Colonic mucosa (tissue), 4 donors: ENCODE data around the gene TP53I3. TPM values are rescaled to one million over a fixed set of nuclear protein-coding genes. Genes with fewer than 3 reads are reported as not detected.

Experiments used
- DNase-seq: peaks from one replicate; pipeline ENCODE4 v3.0.0-alpha.2; 2020
- H3K27ac ChIP-seq: fragments of 200-600 bp; one replicate; pipeline ENCODE4 v1.8.0; 2021
- H3K27me3 ChIP-seq: fragments of 200-600 bp; one replicate; pipeline ENCODE4 v1.8.0; 2021
- H3K36me3 ChIP-seq: fragments of 200-600 bp; one replicate; pipeline ENCODE4 v1.8.0; 2021
- H3K4me1 ChIP-seq: fragments of 200-600 bp; one replicate; pipeline ENCODE4 v1.8.0; 2021; ENCODE audit warnings: mild to moderate bottlenecking
- H3K4me3 ChIP-seq: fragments of 200-600 bp; one replicate; pipeline ENCODE4 v1.8.0; 2021
- H3K9ac ChIP-seq, 2 donors: one replicate each; pipeline ENCODE4 v1.7.0; 2013; ENCODE audit warnings: control low read depth in 2 of 2, low read depth in 2 of 2, low read length in 2 of 2
- H3K9me3 ChIP-seq: fragments of 200-600 bp; one replicate; pipeline ENCODE4 v1.8.0; 2021
- intact Hi-C: fragments of 100-400 bp; cut with DNase I; formaldehyde crosslinking; loops from one replicate; pipeline ENCODE4 v1.14.1; 2022
- total RNA-seq, 2 donors: library from RNA; stranded (reverse); fragmentation: NEBNext Ultra II Directional in 1 of 2; extraction: Animal tissue kit (Norgen Biotek cat#: 25700) in 1 of 2; gene quantifications; one replicate each; pipeline ENCODE4 v1.2.1, GENCODE V29; 2021
- TF ChIP-seq, protein P1 (sequence below): fragments of 200-600 bp; IDR thresholded peaks from one replicate; pipeline ENCODE4 v1.8.0; 2022; ENCODE audit warnings: antibody characterized with exemption, mild to moderate bottlenecking
- donor health status: healthy.
- donor health status: DM: no; HTN: no; CAD: no.
- donor health status: DM: no; HTN: no; CAD: no.

TP53I3 gene
- total RNA-seq, 2 donors from 2014 or later = 58.8 to 67.5 TPM

- Histone ChIP-seq H3K27ac (no peak overlapping the region), H3K27me3 (no peaks in the 10 kb centered on the region), H3K4me1 (no peaks in the 10 kb centered on the region), H3K36me3 (no peaks in the 10 kb centered on the region), H3K4me3 (no peak overlapping the region), H3K9me3 (no peaks in the 10 kb centered on the region), H3K9ac (no peak overlapping the region)
- TF ChIP-seq, protein P1, sequence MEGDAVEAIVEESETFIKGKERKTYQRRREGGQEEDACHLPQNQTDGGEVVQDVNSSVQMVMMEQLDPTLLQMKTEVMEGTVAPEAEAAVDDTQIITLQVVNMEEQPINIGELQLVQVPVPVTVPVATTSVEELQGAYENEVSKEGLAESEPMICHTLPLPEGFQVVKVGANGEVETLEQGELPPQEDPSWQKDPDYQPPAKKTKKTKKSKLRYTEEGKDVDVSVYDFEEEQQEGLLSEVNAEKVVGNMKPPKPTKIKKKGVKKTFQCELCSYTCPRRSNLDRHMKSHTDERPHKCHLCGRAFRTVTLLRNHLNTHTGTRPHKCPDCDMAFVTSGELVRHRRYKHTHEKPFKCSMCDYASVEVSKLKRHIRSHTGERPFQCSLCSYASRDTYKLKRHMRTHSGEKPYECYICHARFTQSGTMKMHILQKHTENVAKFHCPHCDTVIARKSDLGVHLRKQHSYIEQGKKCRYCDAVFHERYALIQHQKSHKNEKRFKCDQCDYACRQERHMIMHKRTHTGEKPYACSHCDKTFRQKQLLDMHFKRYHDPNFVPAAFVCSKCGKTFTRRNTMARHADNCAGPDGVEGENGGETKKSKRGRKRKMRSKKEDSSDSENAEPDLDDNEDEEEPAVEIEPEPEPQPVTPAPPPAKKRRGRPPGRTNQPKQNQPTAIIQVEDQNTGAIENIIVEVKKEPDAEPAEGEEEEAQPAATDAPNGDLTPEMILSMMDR = no peak
- DNase-seq = no peak
- intact Hi-C loops = no loop called here
These were observed 25.9 kb downstream of the TP53I3 start for GRCh38 chr2:24058564-24059271.

DNA sequence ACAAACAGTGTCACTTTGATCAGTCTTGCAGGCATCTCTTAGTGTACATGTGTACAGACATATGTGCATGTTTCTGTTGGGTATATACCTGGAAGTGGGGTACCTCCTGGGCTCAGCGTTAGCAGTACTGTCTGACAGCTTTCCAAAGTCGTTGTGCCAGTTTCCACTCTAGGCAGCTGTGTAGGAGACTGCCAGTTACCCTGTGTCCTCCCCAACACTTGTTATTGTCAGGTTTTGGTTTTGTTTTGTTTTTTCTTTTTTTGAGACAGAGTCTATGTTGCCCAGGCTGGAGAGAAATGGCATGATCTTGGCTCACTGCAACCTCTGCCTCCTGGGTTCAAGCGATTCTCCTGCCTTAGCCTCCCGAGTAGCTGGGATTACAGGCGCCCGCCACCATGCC, 28.9 kb downstream of the TP53I3 start:
- intact Hi-C loops = no loop called here
- no peaks in the 10 kb centered on the region for H3K36me3 ChIP-seq
- TF ChIP-seq, protein P1 = no peak
- H3K9me3 ChIP-seq = no peaks in the 10 kb centered on the region
- DNase-seq = no peak
- H3K27me3 ChIP-seq = no peaks in the 10 kb centered on the region
- H3K4me3 ChIP-seq = no peak overlapping the region
- no peaks in the 10 kb centered on the region for H3K4me1 ChIP-seq
- H3K27ac ChIP-seq = no peak overlapping the region
- H3K9ac ChIP-seq = no peak overlapping the region

- intact Hi-C loops = no loop called here
- Histone ChIP-seq H3K9ac (no peak overlapping the region), H3K9me3 (no peaks in the 10 kb centered on the region), H3K27me3 (no peaks in the 10 kb centered on the region), H3K36me3 (no peaks in the 10 kb centered on the region), H3K4me1 (no peaks in the 10 kb centered on the region), H3K27ac (no peak overlapping the region), H3K4me3 (no peak overlapping the region)
- DNase-seq = no peak
- TF ChIP-seq, protein P1 = no peak
These were observed 30.1 kb downstream of the TP53I3 start for GRCh38 chr2:24054366-24055010.

- Histone ChIP-seq H3K9me3 (no peaks in the 10 kb centered on the region), H3K27me3 (no peaks in the 10 kb centered on the region), H3K27ac (no peak overlapping the region), H3K4me1 (peaks cover under 1% of the 10 kb centered on the region), H3K9ac (no peak overlapping the region), H3K36me3 (no peaks in the 10 kb centered on the region), H3K4me3 (no peak overlapping the region)
- intact Hi-C loops = no loop called here
- TF ChIP-seq, protein P1 = no peak
- no peak for DNase-seq
These were observed 31.7 kb downstream of the TP53I3 start for GRCh38 chr2:24052951-24053350.

DNA sequence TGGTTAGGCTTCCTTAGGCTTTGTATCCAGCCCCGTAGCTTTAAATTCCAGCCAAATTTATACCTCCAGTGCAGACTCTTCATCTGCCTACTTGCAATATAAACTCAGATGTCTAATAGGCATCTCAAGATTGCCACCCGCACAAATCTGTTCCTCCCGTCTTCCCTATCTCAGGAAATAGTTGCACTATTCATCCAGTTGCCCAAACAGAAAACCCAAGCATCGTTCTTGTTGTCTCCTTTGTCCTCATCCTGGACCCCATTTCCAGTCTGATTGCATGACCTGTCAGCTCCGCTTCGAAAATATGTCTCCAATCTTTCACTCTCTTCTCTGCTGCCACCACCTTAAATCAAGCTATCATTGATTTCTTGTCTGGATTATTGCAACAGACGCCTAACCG, 32.8 kb downstream of the TP53I3 start:
- Histone ChIP-seq H3K36me3 (no peaks in the 10 kb centered on the region), H3K27me3 (no peaks in the 10 kb centered on the region), H3K27ac (no peak overlapping the region), H3K4me1 (peaks cover 5% of the 10 kb centered on the region), H3K9ac (no peak overlapping the region), H3K4me3 (no peak overlapping the region), H3K9me3 (no peaks in the 10 kb centered on the region)
- TF ChIP-seq, protein P1 = no peak
- intact Hi-C loops = no loop called here
- no peak for DNase-seq
